Activated CD4-positive, alpha-beta T cell treated with anti-CD3 and anti-CD28 coated beads for 1 hour (primary cell): ENCODE measurements around the gene GATAD2B.
A peak's percentile ranks its signal among the peaks of the same experiment; 100 is the strongest.
"Not testable (repeated sequence)": the region's sequence is repeated elsewhere in the genome, so short reads cannot be mapped to it uniquely, and the experiment has no call there.

Experiments used
- DNase-seq: peaks from one replicate; pipeline ENCODE4 v3.0.0-alpha.2; 2020

Gene GATAD2B

GRCh38 chr1:153775458-153776327 lies 147.1 kb downstream of the GATAD2B start:
- DNase-seq, result peak; percentile 46

- DNase-seq, result no peak
These were observed 147.9 kb downstream of the GATAD2B start, which contains the start of gene SLC27A3 for GRCh38 chr1:153774780-153775457. SLC27A3 (plus strand) TSS chr1:153775407; CDS start chr1:153775498, 91 bp downstream.

- no peak for DNase-seq
These were observed 148.7 kb downstream of the GATAD2B start for GRCh38 chr1:153774026-153774595.

GRCh38 chr1:153773096-153773921 lies 149.5 kb downstream of the GATAD2B start:
- no peak for DNase-seq

GRCh38 chr1:153771841-153772593 lies 150.8 kb downstream of the GATAD2B start:
- DNase-seq, result no peak

GRCh38 chr1:153771261-153771660 lies 151.5 kb downstream of the GATAD2B start:
- no peak for DNase-seq

- DNase-seq, result no peak
These were observed 152.0 kb downstream of the GATAD2B start for GRCh38 chr1:153770797-153771196.

- no peak for DNase-seq
These were observed 153.6 kb downstream of the GATAD2B start for GRCh38 chr1:153769221-153769620.

GRCh38 chr1:153768316-153769181 lies 154.2 kb downstream of the GATAD2B start:
- DNase-seq, result no peak

- DNase-seq, result no peak
These were observed 155.3 kb downstream of the GATAD2B start for GRCh38 chr1:153767519-153767918.

GRCh38 chr1:153766663-153767062 lies 156.1 kb downstream of the GATAD2B start:
- DNase-seq, result not testable (repeated sequence)

- DNase-seq, result no peak
These were observed 158.5 kb downstream of the GATAD2B start for GRCh38 chr1:153764310-153764709.

GRCh38 chr1:153763365-153764225 lies 159.2 kb downstream of the GATAD2B start:
- DNase-seq, result no peak

- DNase-seq, result no peak
These were observed 162.3 kb downstream of the GATAD2B start for GRCh38 chr1:153760440-153760839.
